K562 (cell line): ENCODE measurements around the gene HIP1R. TPM values are rescaled to one million over a fixed set of nuclear protein-coding genes. Genes with fewer than 3 reads are reported as not detected.
A peak's percentile ranks its signal among the peaks of the same experiment; 100 is the strongest.

Experiments used
- ATAC-seq: fragments of 200-7000 bp; cut with Tn5 transposase; 3 replicates; pipeline ENCODE4 v1.9.1; 2020; ENCODE audit warnings: moderate library complexity
- BruUV-seq: library from RNA; stranded (reverse); fragments of 400-500 nt; replicated peaks from 2 replicates; lab custom pipeline; 2021; lab: Mats Ljungman, UMichigan
- CTCF ChIA-PET: fragments of 300-600 bp; formaldehyde crosslinking; extraction: SDS; loops from one replicate; lab custom pipeline; 2021; ENCODE audit warnings: low intra/inter-chr PET ratio; lab: Yijun Ruan, JAX
- POLR2A ChIA-PET: fragments of 300-600, 350-650 bp; sonication (Branson Sonifier 250); formaldehyde crosslinking; extraction: SDS; loops from one replicate; lab custom pipeline; 2021; ENCODE audit warnings: antibody characterized with exemption, inconsistent platforms; lab: Yijun Ruan, JAX
- DNase-seq, 4 experiments: peaks; one replicate each; pipeline versions ENCODE4 v3.0.0 to v3.0.0-alpha.2; 2011 to 2018; ENCODE audit warnings: low spot score in 3 of 4, mixed read lengths in 3 of 4; ENCODE audit errors: extremely low read depth in 1 of 4
- FAIRE-seq: peaks from 2 replicates; lab custom pipeline; 2011; peaks lifted over from hg19 to GRCh38; lab: Jason Lieb, UNC
- H2AFZ ChIP-seq: 2 replicates; pipeline ENCODE4 v1.6.0; 2011; ENCODE audit warnings: low read depth, low read length, control low read depth, inconsistent platforms
- H3K27ac ChIP-seq: fragments of 200-600 bp; 3 replicates; pipeline ENCODE4 v1.8.0; 2011; ENCODE audit warnings: low read depth, mild to moderate bottlenecking, control low read depth, inconsistent platforms, low read length, moderate library complexity, mixed read lengths; ENCODE audit errors: extremely low read depth
- H3K27me3 ChIP-seq, 2 experiments: fragments of 300-600 bp in 1 of 2; 2 replicates in 1 of 2; 3 replicates in 1 of 2; pipeline versions ENCODE4 v1.6.0 to v1.8.0; 2011; ENCODE audit warnings: inconsistent platforms in 2 of 2, low read length in 2 of 2, mild to moderate bottlenecking in 1 of 2, mixed read lengths in 1 of 2, moderate library complexity in 1 of 2; ENCODE audit not compliant: control insufficient read depth in 2 of 2, insufficient read depth in 2 of 2
- H3K36me3 ChIP-seq: fragments of 300-600 bp; 3 replicates; pipeline ENCODE4 v1.8.0; 2011; ENCODE audit warnings: mild to moderate bottlenecking, low read length, inconsistent platforms; ENCODE audit not compliant: control insufficient read depth, insufficient read depth
- H3K4me1 ChIP-seq, 2 experiments: fragments of 200-600 bp in 1 of 2; replicated peaks in 1 of 2; 2 replicates in 1 of 2; 3 replicates in 1 of 2; pipeline versions ENCODE4 v1.5.1 to v1.8.0; 2011; ENCODE audit warnings: inconsistent platforms in 2 of 2, low read length in 2 of 2, mild to moderate bottlenecking in 1 of 2, mixed read lengths in 1 of 2, moderate library complexity in 1 of 2; ENCODE audit not compliant: control insufficient read depth in 2 of 2, insufficient read depth in 2 of 2
- H3K4me2 ChIP-seq: 2 replicates; pipeline ENCODE4 v1.6.1; 2011; ENCODE audit warnings: low read length, control low read depth, inconsistent platforms, mixed read lengths; ENCODE audit not compliant: insufficient read depth
- H3K4me3 ChIP-seq: fragments of 200-600 bp; sonication (generic), shearing (Covaris generic); 2 replicates; pipeline ENCODE4 v1.5.1; 2016; ENCODE audit warnings: control low read depth, inconsistent platforms
- H3K79me2 ChIP-seq: fragments of 200-600 bp; 3 replicates; pipeline ENCODE4 v1.8.0; 2011; ENCODE audit warnings: low read length, inconsistent platforms; ENCODE audit not compliant: control insufficient read depth, insufficient read depth
- H3K9ac ChIP-seq, 2 experiments: 2 replicates each; pipeline versions ENCODE4 v1.6.0 to v1.6.1; 2011; ENCODE audit warnings: low read depth in 2 of 2, low read length in 2 of 2, control low read depth in 1 of 2, inconsistent platforms in 1 of 2, mild to moderate bottlenecking in 1 of 2, mixed read lengths in 1 of 2; ENCODE audit not compliant: insufficient read depth in 1 of 2
- H3K9me1 ChIP-seq: one replicate; pipeline ENCODE4 v1.6.0; 2011; ENCODE audit warnings: inconsistent platforms, mild to moderate bottlenecking, low read length, moderate library complexity; ENCODE audit not compliant: control insufficient read depth, insufficient read depth
- H3K9me3 ChIP-seq: replicated peaks from 2 replicates; pipeline ENCODE4 v1.5.1; 2011; ENCODE audit warnings: low read depth, low read length, inconsistent platforms; ENCODE audit not compliant: control insufficient read depth, insufficient read depth
- H4K20me1 ChIP-seq: replicated peaks from 2 replicates; pipeline ENCODE4 v1.6.1; 2011; ENCODE audit warnings: low read length, inconsistent platforms, mixed read lengths; ENCODE audit not compliant: control insufficient read depth, insufficient read depth
- CTBP1 ChIP-seq: fragments of 450-650 bp; IDR thresholded peaks from 2 replicates; pipeline ENCODE4 v1.6.1; 2016; ENCODE audit warnings: borderline replicate concordance
- MYNN ChIP-seq, 2 experiments: sonication (generic); formaldehyde crosslinking in 1 of 2; IDR thresholded peaks; 2 replicates each; pipeline versions ENCODE4 v1.5.0 to v1.6.1; 2016 to 2020; ENCODE audit warnings: antibody characterized with exemption in 1 of 2, missing genetic modification reagents in 1 of 2
- NR4A1 ChIP-seq, 2 experiments: fragments of 250-450 bp in 1 of 2; fragments of 450-650 bp in 1 of 2; sonication (Bioruptor Pico) in 1 of 2; IDR thresholded peaks; 2 replicates each; pipeline versions ENCODE4 v1.4.0 to v1.6.1; 2016 to 2020; ENCODE audit warnings: mild to moderate bottlenecking in 2 of 2, missing compliant biosample characterization in 1 of 2, missing genetic modification characterization in 1 of 2, moderate library complexity in 1 of 2
- NRF1 ChIP-seq, 2 experiments: fragments of 450-650 bp; IDR thresholded peaks in 1 of 2; conservative IDR thresholded peaks in 1 of 2; 2 replicates each; pipeline ENCODE4 v1.6.1; 2014; ENCODE audit warnings: mild to moderate bottlenecking in 2 of 2
- POLR2G ChIP-seq: fragments of 200-400 bp; formaldehyde crosslinking; IDR thresholded peaks from 2 replicates; pipeline ENCODE4 v1.6.1; 2017; ENCODE audit warnings: low read depth, mild to moderate bottlenecking, antibody characterized with exemption, low read length, moderate library complexity
- RAD21 ChIP-seq, 2 experiments: fragments of 250-450 bp in 1 of 2; fragments of 450-650 bp in 1 of 2; sonication (Bioruptor Pico) in 1 of 2; formaldehyde crosslinking in 1 of 2; IDR thresholded peaks in 1 of 2; conservative IDR thresholded peaks in 1 of 2; 2 replicates each; pipeline versions ENCODE4 v1.4.0 to v1.8.0; 2020 to 2022; ENCODE audit warnings: mild to moderate bottlenecking in 2 of 2, moderate library complexity in 1 of 2
- SMC3 ChIP-seq: conservative IDR thresholded peaks from 2 replicates; pipeline ENCODE4 v1.6.1; 2011; ENCODE audit warnings: low read depth, low read length, improper control_type of control experiment; ENCODE audit not compliant: insufficient read depth
- TOE1 ChIP-seq, 2 experiments: fragments of 450-650 bp in 1 of 2; sonication (generic) in 1 of 2; formaldehyde crosslinking in 1 of 2; IDR thresholded peaks; 2 replicates each; pipeline versions ENCODE4 v1.7.1 to v1.8.0; 2016 to 2022; ENCODE audit warnings: borderline replicate concordance in 2 of 2, mild to moderate bottlenecking in 2 of 2, antibody characterized with exemption in 1 of 2, inconsistent platforms in 1 of 2, low read depth in 1 of 2, missing genetic modification reagents in 1 of 2, moderate library complexity in 1 of 2
- ZBTB43 ChIP-seq: sonication (generic); formaldehyde crosslinking; IDR thresholded peaks from 2 replicates; pipeline ENCODE4 v1.8.0; 2023; ENCODE audit warnings: mild to moderate bottlenecking, missing genetic modification reagents
- ZC3H8 ChIP-seq: fragments of 450-650 bp; IDR thresholded peaks from 2 replicates; pipeline ENCODE4 v1.6.1; 2017
- WGBS: fragments of 100-300 bp; shearing (Covaris generic); methylation state at CpG from one replicate; pipeline ENCODE4 v1.1.6; 2016; ENCODE audit warnings: low coverage, mixed read lengths; ENCODE audit not compliant: insufficient coverage; ENCODE audit errors: missing lambda C conversion rate; 5-methylcytosine and 5-hydroxymethylcytosine counted together
- in situ Hi-C: fragments of 300-500 bp; cut with MboI; formaldehyde crosslinking; loops from 4 replicates; pipeline ENCODE4 v1.15.0; 2018; ENCODE audit warnings: inconsistent platforms, mixed read lengths
- intact Hi-C: fragments of 100-400 bp; cut with micrococcal nuclease; formaldehyde crosslinking; loops from 2 replicates; pipeline ENCODE4 v1.14.2; 2022
- polyA plus RNA-seq, 8 experiments: library from polyadenylated mRNA; depleted of rRNA in 4 of 8; stranded (reverse) in 5 of 8; unstranded in 3 of 8; fragments of >200 nt; fragmentation: Nextera tagmentation in 2 of 8; fragmentation: Illumina TruSeq in 1 of 8; extraction: Ambion mirVana in 2 of 8; extraction: Trizol in 1 of 8; gene quantifications; 2 replicates each; pipeline versions ENCODE4 v1.2.1 to v1.2.3, GENCODE V29; 2011 to 2014; ENCODE audit warnings: inconsistent platforms in 1 of 8, missing spikeins in 1 of 8
- total RNA-seq, 7 experiments: library from RNA; depleted of rRNA in 6 of 7; stranded (reverse); fragments of >200 nt in 6 of 7; fragmentation: Illumina TruSeq in 2 of 7; extraction: Trizol in 2 of 7; gene quantifications; 2 replicates each; pipeline versions ENCODE4 v1.2.1 to v1.2.3, GENCODE V29; 2011 to 2021; ENCODE audit warnings: low replicate concordance in 1 of 7
- TF ChIP-seq, protein P1 (sequence below), 2 experiments: fragments of 450-650 bp in 1 of 2; IDR thresholded peaks; 2 replicates each; pipeline ENCODE4 v1.6.1; 2011 to 2017; ENCODE audit warnings: low read depth in 2 of 2, antibody characterized with exemption in 1 of 2, borderline replicate concordance in 1 of 2, low read length in 1 of 2, mild to moderate bottlenecking in 1 of 2, mixed read lengths in 1 of 2; ENCODE audit not compliant: control insufficient read depth in 1 of 2

Gene HIP1R
- total and polyA plus RNA-seq, 9 of the 15 experiments (the other 6 are each of a cell fraction or from before 2014, with no cell fraction given), result 0.15 to 31.0 (median 14.2) TPM

GRCh38 chr12:122867691-122868461 is 32.6 kb downstream of the HIP1R start:
- ChIA-PET POLR2A (interaction anchor here (0.9 to 1.4 kb wide), 4 partner anchors 9 to 90 kb away, joined by 3 read pairs; no protein-coding TSS in a partner anchor), CTCF (interaction anchor here (0.7 kb wide), 1 partner anchor 84 kb away, joined by 3 read pairs; no protein-coding TSS in a partner anchor)
- H3K27ac ChIP-seq, result no peak overlapping the region
- H3K4me1 ChIP-seq, result peaks cover 5 to 47% of the 10 kb centered on the region in 2 experiments; a peak in 3 of 5 replicates
- BruUV-seq, result no TSS peak
- H3K4me2 ChIP-seq, result no peak overlapping the region
- ATAC-seq (peak; percentile 74), DNase-seq (peak in 3 of 4 experiments; percentile 50 to 57 (median 53)), FAIRE-seq (peak; percentile 49)
- no peaks in the 10 kb centered on the region for H3K9me1 ChIP-seq
- H3K36me3 ChIP-seq, result peaks cover 84% of the 10 kb centered on the region
- no peaks in the 10 kb centered on the region for H3K27me3 ChIP-seq
- H3K9me3 ChIP-seq, result no peaks in the 10 kb centered on the region
- WGBS, result 90% methylated on average over 20 of the region's 33 CpGs
- intact Hi-C loops (no loop called here), in situ Hi-C loops (no loop called here)
- peaks cover 22% of the 10 kb centered on the region for H3K79me2 ChIP-seq
- peaks cover 24% of the 10 kb centered on the region for H4K20me1 ChIP-seq
- no peak overlapping the region for H2AFZ ChIP-seq
- H3K9ac ChIP-seq, result peak overlapping the region in 1 of 2 experiments; percentile 22; a peak in 1 of 4 replicates
- H3K4me3 ChIP-seq, result no peak overlapping the region
- TF ChIP-seq ZC3H8, result no peak
- TF ChIP-seq NR4A1 (CRISPR knock-in tag; IDR thresholded peaks at IDR 0.05), result no peak
- TF ChIP-seq NR4A1 (tag; IDR thresholded peaks at IDR 0.05), result no peak
- TF ChIP-seq ZBTB43 (CRISPR knock-in tag), result no peak
- peak; percentile 31; the same call in 1 of the 2 replicates for TF ChIP-seq SMC3
- peak; percentile 44; the same call in 1 of the 2 replicates for TF ChIP-seq MYNN (IDR thresholded peaks at IDR 0.05)
- TF ChIP-seq MYNN (CRISPR knock-in tag; IDR thresholded peaks at IDR 0.05), result no peak
- peak; percentile 47; the same call in 1 of the 2 replicates for TF ChIP-seq CTBP1
- TF ChIP-seq, protein P1, sequence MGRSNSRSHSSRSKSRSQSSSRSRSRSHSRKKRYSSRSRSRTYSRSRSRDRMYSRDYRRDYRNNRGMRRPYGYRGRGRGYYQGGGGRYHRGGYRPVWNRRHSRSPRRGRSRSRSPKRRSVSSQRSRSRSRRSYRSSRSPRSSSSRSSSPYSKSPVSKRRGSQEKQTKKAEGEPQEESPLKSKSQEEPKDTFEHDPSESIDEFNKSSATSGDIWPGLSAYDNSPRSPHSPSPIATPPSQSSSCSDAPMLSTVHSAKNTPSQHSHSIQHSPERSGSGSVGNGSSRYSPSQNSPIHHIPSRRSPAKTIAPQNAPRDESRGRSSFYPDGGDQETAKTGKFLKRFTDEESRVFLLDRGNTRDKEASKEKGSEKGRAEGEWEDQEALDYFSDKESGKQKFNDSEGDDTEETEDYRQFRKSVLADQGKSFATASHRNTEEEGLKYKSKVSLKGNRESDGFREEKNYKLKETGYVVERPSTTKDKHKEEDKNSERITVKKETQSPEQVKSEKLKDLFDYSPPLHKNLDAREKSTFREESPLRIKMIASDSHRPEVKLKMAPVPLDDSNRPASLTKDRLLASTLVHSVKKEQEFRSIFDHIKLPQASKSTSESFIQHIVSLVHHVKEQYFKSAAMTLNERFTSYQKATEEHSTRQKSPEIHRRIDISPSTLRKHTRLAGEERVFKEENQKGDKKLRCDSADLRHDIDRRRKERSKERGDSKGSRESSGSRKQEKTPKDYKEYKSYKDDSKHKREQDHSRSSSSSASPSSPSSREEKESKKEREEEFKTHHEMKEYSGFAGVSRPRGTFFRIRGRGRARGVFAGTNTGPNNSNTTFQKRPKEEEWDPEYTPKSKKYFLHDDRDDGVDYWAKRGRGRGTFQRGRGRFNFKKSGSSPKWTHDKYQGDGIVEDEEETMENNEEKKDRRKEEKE (IDR thresholded peaks at IDR 0.05; ENCODE audit: borderline replicate concordance in 1 of 2, control insufficient read depth in 1 of 2, low read depth in 2 of 2, low read length in 1 of 2), result no peak
- TF ChIP-seq RAD21 (CRISPR knock-in tag; conservative IDR thresholded peaks at IDR 0.05 in 1 of 2, IDR thresholded peaks at IDR 0.05 in 1 of 2), result peak in 1 of 2 experiments; percentile 56; a peak in 2 of 4 replicates
- TF ChIP-seq NRF1 (conservative IDR thresholded peaks at IDR 0.05 in 1 of 2, IDR thresholded peaks at IDR 0.05 in 1 of 2), result 0 out of 4 replicates have a peak, but pooled peaks of 1 of the 2 experiments have one; percentile 21
- peak; percentile 65 for TF ChIP-seq POLR2G
- no peak for TF ChIP-seq TOE1 (IDR thresholded peaks at IDR 0.05; ENCODE audit: borderline replicate concordance)
- no peak for TF ChIP-seq TOE1 (CRISPR knock-in tag; IDR thresholded peaks at IDR 0.05; ENCODE audit: borderline replicate concordance, low read depth)
